ENCODE results near the gene LRRN2. TPM values are rescaled to one million over a fixed set of nuclear protein-coding genes. Genes with fewer than 3 reads are reported as not detected.

Gene LRRN2
- total and polyA plus RNA-seq, 9 of the 15 experiments (the other 6 are each of a cell fraction or from before 2014, with no cell fraction given) = 0.05 TPM; not detected in 8

DNA sequence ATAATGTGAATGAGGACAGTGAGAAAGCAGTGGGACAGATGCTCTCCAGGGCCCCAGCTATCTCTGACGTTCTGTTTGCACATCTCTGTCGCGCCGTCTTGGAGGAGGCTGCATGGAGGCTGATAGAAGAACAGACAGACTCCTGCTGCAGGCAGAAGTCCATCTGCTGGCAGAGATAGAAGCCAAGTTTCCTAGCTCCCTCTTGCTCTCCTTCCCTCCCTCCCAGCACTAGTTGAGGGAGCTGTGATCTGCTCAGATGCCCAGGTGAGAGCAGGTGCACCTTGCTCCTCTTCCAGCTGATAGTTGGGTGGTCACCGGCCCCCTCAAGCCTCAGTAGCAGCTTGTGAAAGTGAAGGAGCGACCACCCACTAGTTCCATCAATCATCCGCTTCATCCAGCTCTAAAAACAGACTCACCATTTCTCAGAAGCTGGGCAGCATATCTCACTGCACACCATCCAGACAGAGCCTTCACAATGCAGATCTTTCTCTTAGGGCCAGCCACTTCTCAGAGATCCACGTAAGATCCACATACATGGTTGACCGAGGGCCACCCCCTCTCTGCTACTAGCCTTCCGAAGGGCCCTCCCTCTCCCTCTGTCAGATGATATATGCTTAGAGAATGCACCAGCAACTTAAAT, 12.9 kb downstream of the LRRN2 start (continued):
- TF ChIP-seq, protein P1, sequence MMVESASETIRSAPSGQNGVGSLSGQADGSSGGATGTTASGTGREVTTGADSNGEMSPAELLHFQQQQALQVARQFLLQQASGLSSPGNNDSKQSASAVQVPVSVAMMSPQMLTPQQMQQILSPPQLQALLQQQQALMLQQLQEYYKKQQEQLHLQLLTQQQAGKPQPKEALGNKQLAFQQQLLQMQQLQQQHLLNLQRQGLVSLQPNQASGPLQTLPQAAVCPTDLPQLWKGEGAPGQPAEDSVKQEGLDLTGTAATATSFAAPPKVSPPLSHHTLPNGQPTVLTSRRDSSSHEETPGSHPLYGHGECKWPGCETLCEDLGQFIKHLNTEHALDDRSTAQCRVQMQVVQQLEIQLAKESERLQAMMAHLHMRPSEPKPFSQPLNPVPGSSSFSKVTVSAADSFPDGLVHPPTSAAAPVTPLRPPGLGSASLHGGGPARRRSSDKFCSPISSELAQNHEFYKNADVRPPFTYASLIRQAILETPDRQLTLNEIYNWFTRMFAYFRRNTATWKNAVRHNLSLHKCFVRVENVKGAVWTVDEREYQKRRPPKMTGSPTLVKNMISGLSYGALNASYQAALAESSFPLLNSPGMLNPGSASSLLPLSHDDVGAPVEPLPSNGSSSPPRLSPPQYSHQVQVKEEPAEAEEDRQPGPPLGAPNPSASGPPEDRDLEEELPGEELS (CRISPR knock-in tag; IDR thresholded peaks at IDR 0.05; ENCODE audit: borderline replicate concordance) = no peak
- 0 out of 2 replicates have a peak, but pooled peaks have one; percentile 35 for TF ChIP-seq NR4A1 (CRISPR knock-in tag; IDR thresholded peaks at IDR 0.05)
- peak; percentile 97 for TF ChIP-seq NR4A1 (tag; IDR thresholded peaks at IDR 0.05)
- TF ChIP-seq HDAC2 (IDR thresholded peaks at IDR 0.05) = peak; percentile 86
- TF ChIP-seq, protein P2, sequence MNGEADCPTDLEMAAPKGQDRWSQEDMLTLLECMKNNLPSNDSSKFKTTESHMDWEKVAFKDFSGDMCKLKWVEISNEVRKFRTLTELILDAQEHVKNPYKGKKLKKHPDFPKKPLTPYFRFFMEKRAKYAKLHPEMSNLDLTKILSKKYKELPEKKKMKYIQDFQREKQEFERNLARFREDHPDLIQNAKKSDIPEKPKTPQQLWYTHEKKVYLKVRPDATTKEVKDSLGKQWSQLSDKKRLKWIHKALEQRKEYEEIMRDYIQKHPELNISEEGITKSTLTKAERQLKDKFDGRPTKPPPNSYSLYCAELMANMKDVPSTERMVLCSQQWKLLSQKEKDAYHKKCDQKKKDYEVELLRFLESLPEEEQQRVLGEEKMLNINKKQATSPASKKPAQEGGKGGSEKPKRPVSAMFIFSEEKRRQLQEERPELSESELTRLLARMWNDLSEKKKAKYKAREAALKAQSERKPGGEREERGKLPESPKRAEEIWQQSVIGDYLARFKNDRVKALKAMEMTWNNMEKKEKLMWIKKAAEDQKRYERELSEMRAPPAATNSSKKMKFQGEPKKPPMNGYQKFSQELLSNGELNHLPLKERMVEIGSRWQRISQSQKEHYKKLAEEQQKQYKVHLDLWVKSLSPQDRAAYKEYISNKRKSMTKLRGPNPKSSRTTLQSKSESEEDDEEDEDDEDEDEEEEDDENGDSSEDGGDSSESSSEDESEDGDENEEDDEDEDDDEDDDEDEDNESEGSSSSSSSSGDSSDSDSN (IDR thresholded peaks at IDR 0.05; ENCODE audit: borderline replicate concordance in 1 of 2, low read depth in 2 of 2, low read length in 2 of 2) = 0 out of 4 replicates have a peak, but pooled peaks of 1 of the 2 experiments have one; percentile 18
- TF ChIP-seq PHF20 (IDR thresholded peaks at IDR 0.05; ENCODE audit: partially characterized antibody) = no peak
- TF ChIP-seq, protein P3, sequence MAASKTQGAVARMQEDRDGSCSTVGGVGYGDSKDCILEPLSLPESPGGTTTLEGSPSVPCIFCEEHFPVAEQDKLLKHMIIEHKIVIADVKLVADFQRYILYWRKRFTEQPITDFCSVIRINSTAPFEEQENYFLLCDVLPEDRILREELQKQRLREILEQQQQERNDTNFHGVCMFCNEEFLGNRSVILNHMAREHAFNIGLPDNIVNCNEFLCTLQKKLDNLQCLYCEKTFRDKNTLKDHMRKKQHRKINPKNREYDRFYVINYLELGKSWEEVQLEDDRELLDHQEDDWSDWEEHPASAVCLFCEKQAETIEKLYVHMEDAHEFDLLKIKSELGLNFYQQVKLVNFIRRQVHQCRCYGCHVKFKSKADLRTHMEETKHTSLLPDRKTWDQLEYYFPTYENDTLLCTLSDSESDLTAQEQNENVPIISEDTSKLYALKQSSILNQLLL (CRISPR knock-in tag; IDR thresholded peaks at IDR 0.05; ENCODE audit: borderline replicate concordance) = no peak
- TF ChIP-seq, protein P4, sequence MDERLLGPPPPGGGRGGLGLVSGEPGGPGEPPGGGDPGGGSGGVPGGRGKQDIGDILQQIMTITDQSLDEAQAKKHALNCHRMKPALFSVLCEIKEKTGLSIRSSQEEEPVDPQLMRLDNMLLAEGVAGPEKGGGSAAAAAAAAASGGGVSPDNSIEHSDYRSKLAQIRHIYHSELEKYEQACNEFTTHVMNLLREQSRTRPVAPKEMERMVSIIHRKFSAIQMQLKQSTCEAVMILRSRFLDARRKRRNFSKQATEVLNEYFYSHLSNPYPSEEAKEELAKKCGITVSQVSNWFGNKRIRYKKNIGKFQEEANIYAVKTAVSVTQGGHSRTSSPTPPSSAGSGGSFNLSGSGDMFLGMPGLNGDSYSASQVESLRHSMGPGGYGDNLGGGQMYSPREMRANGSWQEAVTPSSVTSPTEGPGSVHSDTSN (CRISPR knock-in tag; IDR thresholded peaks at IDR 0.05; ENCODE audit: low read depth) = no peak
- TF ChIP-seq, protein P4 (tag; conservative IDR thresholded peaks at IDR 0.05; ENCODE audit: low read depth) = peak; percentile 47
- TF ChIP-seq TOE1 (IDR thresholded peaks at IDR 0.05; ENCODE audit: borderline replicate concordance) = peak; percentile 75
- TF ChIP-seq TOE1 (CRISPR knock-in tag; IDR thresholded peaks at IDR 0.05; ENCODE audit: borderline replicate concordance, low read depth) = no peak
- TF ChIP-seq, protein P5, sequence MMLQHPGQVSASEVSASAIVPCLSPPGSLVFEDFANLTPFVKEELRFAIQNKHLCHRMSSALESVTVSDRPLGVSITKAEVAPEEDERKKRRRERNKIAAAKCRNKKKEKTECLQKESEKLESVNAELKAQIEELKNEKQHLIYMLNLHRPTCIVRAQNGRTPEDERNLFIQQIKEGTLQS (IDR thresholded peaks at IDR 0.05) = peak; percentile 28; the same call in 1 of the 2 replicates
- TF ChIP-seq, protein P5 (CRISPR knock-in tag; conservative IDR thresholded peaks at IDR 0.05) = no peak
- peak; percentile 77; the same call in 1 of the 2 replicates for TF ChIP-seq LCOR (CRISPR knock-in tag; IDR thresholded peaks at IDR 0.05)
- peak in 1 of 2 experiments; percentile 28; a peak in 2 of 4 replicates for TF ChIP-seq RAD21 (CRISPR knock-in tag; conservative IDR thresholded peaks at IDR 0.05 in 1 of 2, IDR thresholded peaks at IDR 0.05 in 1 of 2)
- peak; percentile 100 for TF ChIP-seq GATA2 (CRISPR knock-in tag; IDR thresholded peaks at IDR 0.05)
- peak; percentile 91 for TF ChIP-seq NEUROD1 (IDR thresholded peaks at IDR 0.05; ENCODE audit: borderline replicate concordance, low read depth, low read length, partially characterized antibody)

Measured in K562 (cell line).